Measurements from ENCODE around the gene XRCC6. TPM values are rescaled to one million over a fixed set of nuclear protein-coding genes. Genes with fewer than 3 reads are reported as not detected.
"Not testable (repeated sequence)": the region's sequence is repeated elsewhere in the genome, so short reads cannot be mapped to it uniquely, and the experiment has no call there.

XRCC6 gene
- total RNA-seq, result 323 and 325 TPM in 2 replicates

- intact Hi-C loops (cut with micrococcal nuclease), result loop anchor here (1.0 to 5.0 kb wide), 8 partner anchors 31 to 669 kb away; partner anchors contain the start of genes ACO2, PHF5A, POLR3H and RBX1
These were observed at the start of gene XRCC6 for GRCh38 chr22:41621099-41621910. XRCC6 (plus strand) TSS chr22:41621295; CDS start chr22:41622005, 710 bp downstream.

- intact Hi-C loops (cut with micrococcal nuclease), result no loop called here
These were observed 49.3 kb upstream of the XRCC6 start for GRCh38 chr22:41571786-41572185.

DNA sequence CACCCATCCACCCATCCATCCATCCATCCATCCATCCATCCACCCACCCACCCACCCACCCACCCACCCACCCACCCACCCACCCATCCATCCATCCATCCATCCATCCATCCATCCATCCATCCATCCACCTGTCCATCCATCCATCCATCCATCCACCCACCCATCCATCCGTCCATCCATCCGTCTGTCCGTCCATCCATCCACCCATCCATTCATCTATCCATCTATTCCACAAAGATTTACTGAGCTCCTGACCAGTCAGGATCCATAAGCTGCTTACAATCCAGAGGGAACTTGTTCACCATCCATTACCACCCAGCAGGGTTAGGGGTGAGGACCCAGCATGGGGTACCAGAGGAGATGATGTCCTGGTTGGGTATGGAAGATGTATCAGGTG lies 48.8 kb upstream of the XRCC6 start:
- intact Hi-C loops (cut with micrococcal nuclease), result not testable (repeated sequence)

DNA sequence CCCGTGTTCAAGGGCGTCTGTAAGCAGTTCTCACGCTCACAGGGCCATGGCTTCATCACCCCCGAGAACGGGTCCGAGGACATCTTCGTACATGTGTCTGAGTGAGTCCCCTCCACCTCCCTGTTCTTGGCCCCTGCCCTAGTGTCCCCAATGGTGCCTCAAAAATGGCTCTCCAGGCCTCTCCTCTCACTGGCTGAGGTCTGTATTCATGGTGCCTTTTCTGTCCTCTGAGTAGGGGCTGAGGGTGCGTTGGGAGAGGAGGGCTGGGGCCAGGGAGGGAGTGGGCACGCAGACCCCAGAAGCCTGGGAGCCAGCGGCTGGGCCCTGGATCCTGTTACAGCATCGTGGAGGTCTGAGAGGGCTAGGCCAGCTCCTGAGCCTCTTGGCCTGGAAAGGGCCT lies 47.4 kb upstream of the XRCC6 start:
- intact Hi-C loops (cut with micrococcal nuclease), result no loop called here

GRCh38 chr22:41574847-41575381 lies 46.2 kb upstream of the XRCC6 start:
- intact Hi-C loops (cut with micrococcal nuclease), result no loop called here

- intact Hi-C loops (cut with micrococcal nuclease), result no loop called here
These were observed 45.6 kb upstream of the XRCC6 start for GRCh38 chr22:41575533-41575932.

GRCh38 chr22:41576877-41577276 lies 44.2 kb upstream of the XRCC6 start:
- intact Hi-C loops (cut with micrococcal nuclease), result no loop called here

- intact Hi-C loops (cut with micrococcal nuclease), result no loop called here
These were observed 43.0 kb upstream of the XRCC6 start for GRCh38 chr22:41578114-41578513.

GRCh38 chr22:41578818-41579217 lies 42.3 kb upstream of the XRCC6 start:
- intact Hi-C loops (cut with micrococcal nuclease), result no loop called here

GRCh38 chr22:41579297-41579996 lies 41.6 kb upstream of the XRCC6 start:
- intact Hi-C loops (cut with micrococcal nuclease), result no loop called here

DNA sequence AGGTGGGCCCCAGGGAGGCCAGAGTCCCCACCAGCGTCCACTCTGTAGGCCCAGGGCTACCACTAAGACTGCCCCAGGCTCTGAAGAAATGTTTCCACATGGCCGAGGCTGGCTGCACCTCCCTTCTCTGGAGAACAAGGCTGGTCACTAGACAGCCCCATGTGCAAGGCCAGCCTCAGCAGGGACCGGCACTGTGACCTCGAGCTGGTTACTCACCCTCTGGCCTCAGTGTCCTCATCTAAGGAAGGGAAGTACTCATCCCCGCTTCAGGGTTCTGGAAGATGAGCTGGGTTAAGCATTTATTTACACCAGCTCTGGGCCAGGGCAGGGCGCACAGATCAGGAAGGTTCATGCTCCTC lies 41.1 kb upstream of the XRCC6 start:
- intact Hi-C loops (cut with micrococcal nuclease), result no loop called here

DNA sequence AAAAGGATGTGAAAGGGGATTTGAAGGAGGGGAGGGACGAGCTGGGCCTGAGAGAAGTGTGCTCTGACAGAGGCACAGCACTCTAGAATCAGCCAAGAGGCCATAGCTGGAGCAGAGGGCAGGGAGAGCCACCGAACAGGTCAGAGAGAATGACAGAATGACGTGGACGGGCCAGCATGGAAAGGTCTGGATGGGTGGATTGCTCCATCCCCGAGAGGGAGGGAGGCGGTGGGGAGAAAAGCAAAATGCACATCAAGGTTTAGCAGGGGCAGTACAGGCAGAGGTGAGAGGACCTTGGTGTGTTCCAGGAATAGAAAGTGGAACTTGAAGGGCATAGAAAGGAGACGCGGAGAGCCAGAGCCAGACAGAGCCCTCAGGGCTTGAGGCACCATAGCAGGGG lies 38.4 kb upstream of the XRCC6 start:
- intact Hi-C loops (cut with micrococcal nuclease), result no loop called here

DNA sequence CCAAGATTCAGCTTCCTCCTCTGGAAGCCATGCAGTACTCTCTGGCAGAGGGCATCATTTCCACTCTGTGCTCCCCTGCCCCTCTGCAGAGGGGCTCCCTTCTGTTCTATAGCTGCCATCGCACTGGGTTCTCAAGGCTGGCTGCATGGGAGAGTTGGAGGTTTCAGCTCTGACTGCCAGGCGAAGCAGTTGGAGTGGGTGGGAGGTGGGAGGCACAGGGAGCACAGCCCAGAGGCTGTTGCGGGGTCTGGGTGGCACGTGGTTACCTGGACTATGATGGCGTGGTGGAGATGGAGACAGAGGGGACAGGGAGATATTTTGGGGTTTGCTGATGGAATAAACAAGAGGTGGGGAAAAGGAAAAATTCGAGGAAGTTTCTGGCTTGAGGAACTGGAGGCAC lies 36.2 kb upstream of the XRCC6 start:
- intact Hi-C loops (cut with micrococcal nuclease), result no loop called here

DNA sequence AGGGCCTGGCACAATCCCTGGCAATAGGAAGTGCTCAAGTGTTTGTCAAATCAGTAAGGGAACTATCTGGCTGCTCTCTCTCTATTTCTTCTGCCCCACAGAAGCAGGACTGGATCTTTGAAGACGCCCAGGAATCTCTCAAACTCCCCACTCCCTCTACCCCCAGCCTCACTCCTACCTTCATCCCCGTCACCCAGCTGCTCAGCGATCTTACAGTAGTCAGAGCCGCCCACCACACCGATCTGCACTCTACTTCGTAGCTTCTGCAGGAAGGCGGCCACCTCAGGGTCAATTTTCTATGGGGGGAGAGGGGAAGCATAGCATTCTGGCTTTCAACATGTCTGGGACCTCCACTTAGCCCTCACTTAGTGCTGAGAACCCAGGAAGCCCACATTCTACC lies 35.2 kb upstream of the XRCC6 start:
- intact Hi-C loops (cut with micrococcal nuclease), result no loop called here

- intact Hi-C loops (cut with micrococcal nuclease), result no loop called here
These were observed 33.8 kb upstream of the XRCC6 start for GRCh38 chr22:41587347-41587723.

DNA sequence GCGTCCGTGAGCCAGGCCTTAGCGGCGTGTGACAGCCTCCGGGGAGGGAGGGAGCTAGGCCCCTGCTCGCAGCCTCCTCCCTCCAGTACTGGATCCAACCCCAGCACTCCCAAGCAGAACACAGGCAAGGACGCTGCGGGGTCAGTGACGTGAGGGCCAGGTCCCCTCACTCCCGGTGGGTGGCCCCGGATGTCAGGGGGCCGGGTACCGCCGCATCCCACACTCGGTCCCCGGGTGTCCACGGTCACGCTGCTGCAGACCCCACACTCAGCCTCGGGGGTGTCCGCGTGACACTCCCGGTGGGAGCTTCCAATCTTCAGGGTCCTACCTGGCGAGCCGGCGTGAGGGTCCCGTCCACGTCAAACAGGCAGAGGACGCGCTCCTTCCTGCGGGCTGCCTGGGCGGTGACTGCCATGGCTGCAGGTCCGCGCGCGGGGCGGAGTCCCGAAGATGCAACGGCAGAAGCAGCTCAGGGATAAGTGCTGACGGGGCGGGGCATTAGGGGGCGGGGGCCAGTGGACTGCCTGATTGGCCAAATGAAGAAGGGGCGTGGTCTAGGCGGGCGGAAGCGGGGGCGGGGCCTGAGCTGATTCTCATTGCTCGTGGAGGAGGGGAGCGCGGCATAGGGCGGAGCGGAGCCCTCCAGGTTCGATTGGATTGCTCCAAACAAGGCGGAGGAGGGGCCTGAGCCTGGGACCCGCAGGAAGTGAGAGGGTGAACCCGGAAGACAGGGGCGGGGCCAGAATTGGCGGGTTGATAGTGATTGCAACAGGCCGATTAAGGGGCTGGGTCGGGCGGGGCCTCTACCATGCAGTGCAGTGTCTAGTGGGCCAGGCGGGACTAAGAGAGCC lies 31.5 kb upstream of the XRCC6 start, which contains the start of gene PMM1:
Gene PMM1, minus strand, starts transcription at position 450 of the 851 bp plus-strand sequence. Its CDS starts 35 bp downstream, at position 415.
- intact Hi-C loops (cut with micrococcal nuclease), result loop anchor here (1.0 to 2.0 kb wide), 3 partner anchors 15 to 45 kb away; partner anchors contain the start of genes DESI1, POLR3H and XRCC6

- intact Hi-C loops (cut with micrococcal nuclease), result not testable (repeated sequence)
These were observed 27.6 kb upstream of the XRCC6 start for GRCh38 chr22:41593336-41593960.

DNA sequence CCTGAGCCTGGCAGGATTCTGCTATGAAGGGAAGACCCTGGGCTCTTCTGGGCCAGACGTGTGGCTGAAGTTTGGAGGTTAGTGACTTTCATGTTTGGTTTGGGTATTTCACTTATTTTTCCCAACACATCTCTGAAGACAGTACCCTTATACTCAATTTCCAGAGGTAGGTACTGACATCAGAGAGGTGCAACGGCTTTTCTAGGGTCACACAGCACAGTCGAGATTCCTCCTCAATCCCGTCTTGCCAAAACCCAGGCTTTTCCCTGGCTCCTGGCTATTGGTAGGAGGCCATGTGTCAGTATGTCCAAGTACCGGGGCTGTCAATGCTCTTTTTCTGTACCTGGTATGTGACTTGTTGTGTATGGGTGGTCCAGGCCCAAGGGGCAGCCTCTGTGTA lies 25.4 kb upstream of the XRCC6 start:
- intact Hi-C loops (cut with micrococcal nuclease), result no loop called here

GRCh38 chr22:41596776-41597634 lies 24.1 kb upstream of the XRCC6 start:
- intact Hi-C loops (cut with micrococcal nuclease), result no loop called here

- intact Hi-C loops (cut with micrococcal nuclease), result no loop called here
These were observed 23.5 kb upstream of the XRCC6 start for GRCh38 chr22:41597635-41597953.

Data from T-helper 2 cell treated with Interferon-gamma antibody and Interleukin-4, amounts not matched to agents 100 ng/mL and 5 ng/mL, for 36 hours (primary cell).